HepG2 (cell line): ENCODE data around the gene GALNT18. TPM values are rescaled to one million over a fixed set of nuclear protein-coding genes. Genes with fewer than 3 reads are reported as not detected.

Experiments used
- ATAC-seq: fragments of 200-7000 bp; cut with Tn5 transposase; 3 replicates; pipeline ENCODE4 v1.9.1; 2020; ENCODE audit warnings: mild to moderate bottlenecking, moderate library complexity
- BruUV-seq: library from RNA; stranded (reverse); fragments of 400-500 nt; replicated peaks from 2 replicates; lab custom pipeline; 2021; lab: Mats Ljungman, UMichigan
- CTCF ChIA-PET: fragments of 300-600 bp; formaldehyde crosslinking; extraction: SDS; loops from one replicate; lab custom pipeline; 2021; ENCODE audit warnings: low total read pairs, inconsistent platforms, low intra/inter-chr PET ratio; lab: Yijun Ruan, JAX
- POLR2A ChIA-PET: fragments of 350-600 bp; sonication (Branson Sonifier 250); formaldehyde crosslinking; loops from one replicate; lab custom pipeline; 2020; ENCODE audit warnings: antibody characterized with exemption, inconsistent platforms; lab: Yijun Ruan, JAX
- DNase-seq: peaks from one replicate; pipeline ENCODE4 v3.0.0-alpha.2; 2015; ENCODE audit warnings: low spot score
- FAIRE-seq: peaks from 3 replicates; lab custom pipeline; 2011; peaks lifted over from hg19 to GRCh38; lab: Jason Lieb, UNC
- H2AFZ ChIP-seq: one replicate; pipeline ENCODE4 v1.6.1; 2011; ENCODE audit warnings: low read length, inconsistent platforms
- H3K27ac ChIP-seq: fragments of 300-600 bp; 3 replicates; pipeline ENCODE4 v1.8.0; 2011; ENCODE audit warnings: mixed run types, mild to moderate bottlenecking, mixed read lengths, low read length, inconsistent platforms; ENCODE audit not compliant: insufficient read depth; ENCODE audit errors: extremely low read length
- H3K27me3 ChIP-seq, 2 experiments: fragments of 200-600 bp in 1 of 2; 2 replicates in 1 of 2; 3 replicates in 1 of 2; pipeline versions ENCODE4 v1.6.0 to v1.8.0; 2011; ENCODE audit warnings: low read length in 2 of 2, mild to moderate bottlenecking in 2 of 2, moderate library complexity in 2 of 2, inconsistent platforms in 1 of 2; ENCODE audit not compliant: insufficient read depth in 2 of 2, control insufficient read depth in 1 of 2
- H3K36me3 ChIP-seq, 2 experiments: fragments of 200-600 bp in 1 of 2; replicated peaks in 1 of 2; 2 replicates in 1 of 2; 3 replicates in 1 of 2; pipeline versions ENCODE4 v1.5.1 to v1.8.0; 2011; ENCODE audit warnings: low read length in 2 of 2, inconsistent platforms in 1 of 2; ENCODE audit not compliant: insufficient read depth in 2 of 2, control insufficient read depth in 1 of 2
- H3K4me1 ChIP-seq: 2 replicates; pipeline ENCODE4 v1.5.1; 2012; ENCODE audit warnings: low read length, inconsistent platforms; ENCODE audit not compliant: insufficient read depth
- H3K4me2 ChIP-seq: 2 replicates; pipeline ENCODE4 v1.6.0; 2011; ENCODE audit warnings: low read depth, low read length, inconsistent platforms
- H3K4me3 ChIP-seq, 3 experiments: fragments of 200-600 bp in 1 of 3; sonication (generic), shearing (Covaris generic) in 1 of 3; replicated peaks in 1 of 3; 2 replicates each; pipeline ENCODE4 v1.5.1; 2011 to 2016; ENCODE audit warnings: low read length in 3 of 3, inconsistent platforms in 2 of 3, low read depth in 2 of 3, mild to moderate bottlenecking in 2 of 3, control low read depth in 1 of 3, mixed read lengths in 1 of 3; ENCODE audit not compliant: insufficient read depth in 1 of 3
- H3K79me2 ChIP-seq: one replicate; pipeline ENCODE4 v1.6.1; 2011; ENCODE audit warnings: low read length, inconsistent platforms; ENCODE audit not compliant: insufficient read depth
- H3K9ac ChIP-seq: 2 replicates; pipeline ENCODE4 v1.6.0; 2011; ENCODE audit warnings: mild to moderate bottlenecking, low read depth, low read length, inconsistent platforms; ENCODE audit not compliant: insufficient read depth
- H3K9me3 ChIP-seq: 2 replicates; pipeline ENCODE4 v1.5.1; 2012; ENCODE audit warnings: mild to moderate bottlenecking, low read length
- H4K20me1 ChIP-seq: 2 replicates; pipeline ENCODE4 v1.6.0; 2011; ENCODE audit warnings: inconsistent platforms, mild to moderate bottlenecking, low read length, moderate library complexity; ENCODE audit not compliant: insufficient read depth
- CEBPB ChIP-seq: IDR thresholded peaks from 2 replicates; pipeline ENCODE4 v1.6.1; 2011; ENCODE audit warnings: low read depth, low read length, improper control_type of control experiment, borderline replicate concordance
- GATA4 ChIP-seq: sonication (generic); IDR thresholded peaks from 2 replicates; pipeline ENCODE4 v1.6.1; 2016; ENCODE audit warnings: antibody characterized with exemption, low read depth, borderline replicate concordance
- MAX ChIP-seq: IDR thresholded peaks from 2 replicates; pipeline ENCODE4 v1.6.1; 2012; ENCODE audit warnings: inconsistent platforms
- NFYB ChIP-seq: sonication (generic); formaldehyde crosslinking; IDR thresholded peaks from 2 replicates; pipeline ENCODE4 v1.4.0; 2020; ENCODE audit warnings: missing genetic modification reagents
- PCBP2 ChIP-seq: fragments of 200-400 bp; formaldehyde crosslinking; optimal IDR thresholded peaks from 2 replicates; pipeline ENCODE3; 2018; ENCODE audit warnings: low read length, low read depth; ENCODE audit not compliant: poor library complexity, severe bottlenecking
- POLR2A ChIP-seq, 2 experiments: IDR thresholded peaks; 2 replicates each; pipeline ENCODE4 v1.6.1; 2011; ENCODE audit warnings: low read depth in 2 of 2, low read length in 2 of 2, mild to moderate bottlenecking in 1 of 2, moderate library complexity in 1 of 2; ENCODE audit not compliant: insufficient read depth in 1 of 2
- SP1 ChIP-seq, 2 experiments: fragments of 450-650 bp in 1 of 2; sonication (generic) in 1 of 2; formaldehyde crosslinking in 1 of 2; IDR thresholded peaks; 2 replicates each; pipeline versions ENCODE4 v1.4.0 to v1.6.1; 2016 to 2020; ENCODE audit warnings: missing genetic modification reagents in 1 of 2
- TRAFD1 ChIP-seq: sonication (generic); formaldehyde crosslinking; IDR thresholded peaks from 2 replicates; pipeline ENCODE4 v1.5.1; 2020; ENCODE audit warnings: missing genetic modification reagents, mild to moderate bottlenecking, borderline replicate concordance
- U2AF2 ChIP-seq: fragments of 200-400 bp; formaldehyde crosslinking; IDR thresholded peaks from 2 replicates; pipeline ENCODE4 v1.6.1; 2017; ENCODE audit warnings: low read depth, mild to moderate bottlenecking, low read length
- ZMYM4 ChIP-seq: sonication (generic); formaldehyde crosslinking; IDR thresholded peaks from 2 replicates; pipeline ENCODE4 v1.8.1; 2023; ENCODE audit warnings: mild to moderate bottlenecking, missing genetic modification reagents
- ZNF30 ChIP-seq: sonication (generic); formaldehyde crosslinking; IDR thresholded peaks from 2 replicates; pipeline ENCODE4 v1.5.0; 2020; ENCODE audit warnings: mild to moderate bottlenecking, missing genetic modification reagents
- WGBS: methylation state at CpG from one replicate; pipeline ENCODE4 v1.1.6; 2017; ENCODE audit warnings: low lambda C conversion rate; 5-methylcytosine and 5-hydroxymethylcytosine counted together
- in situ Hi-C: cut with HindIII; loops from 2 replicates; pipeline ENCODE4 v1.10.0; 2017; ENCODE audit warnings: low pct_unique_long_range_greater_than_20kb; ENCODE audit not compliant: extremely low pct_ligation_motif_present
- intact Hi-C: fragments of 100-400 bp; cut with micrococcal nuclease; formaldehyde crosslinking; loops from one replicate; pipeline ENCODE4 v1.10.0; 2022; ENCODE audit not compliant: unreplicated experiment
- polyA plus RNA-seq, 8 experiments: library from polyadenylated mRNA; depleted of rRNA in 3 of 8; stranded (reverse) in 7 of 8; unstranded in 1 of 8; fragments of >200 nt; fragmentation: Illumina TruSeq in 4 of 8; extraction: Trizol in 4 of 8; gene quantifications; 2 replicates each; pipeline versions ENCODE4 v1.2.1 to v1.2.3, GENCODE V29; 2011 to 2016; ENCODE audit warnings: low read depth in 4 of 8, missing spikeins in 1 of 8, mixed read lengths in 1 of 8; ENCODE audit not compliant: insufficient read depth in 1 of 8
- total RNA-seq, 5 experiments: library from RNA; depleted of rRNA; stranded (reverse); fragments of >200 nt; fragmentation: Illumina TruSeq; extraction: Trizol; gene quantifications; 2 replicates each; pipeline ENCODE4 v1.2.3, GENCODE V29; 2016; ENCODE audit warnings: low read depth in 1 of 5

Gene GALNT18
- total and polyA plus RNA-seq, 2 of the 13 experiments (the other 11 are each of a cell fraction or from before 2014, with no cell fraction given): 0.11 TPM; not detected in 1

- peaks cover 3 to 12% of the 10 kb centered on the region in 2 experiments; a peak in 3 of 5 replicates for H3K27me3 ChIP-seq
These were observed 44.5 kb downstream of the GALNT18 start for GRCh38 chr11:11577251-11577855.

More at GRCh38 chr11:11577251-11577855, 44.5 kb downstream of the GALNT18 start:
- POLR2A ChIA-PET: no interaction called here
- no peaks in the 10 kb centered on the region for H3K36me3 ChIP-seq
- no peaks in the 10 kb centered on the region for H3K4me1 ChIP-seq
- CTCF ChIA-PET: no interaction called here
- in situ Hi-C loops (no loop called here), intact Hi-C loops (no loop called here)
- no peak for ATAC-seq
- no peak for DNase-seq
- no peak for TF ChIP-seq NFYB (CRISPR knock-in tag)
- TF ChIP-seq U2AF2: no peak
- no peak for TF ChIP-seq PCBP2
- TF ChIP-seq MAX: no peak
- no peak for TF ChIP-seq TRAFD1 (CRISPR knock-in tag)
- TF ChIP-seq POLR2A (IDR thresholded peaks at IDR 0.05; ENCODE audit: insufficient read depth in 1 of 2, low read depth in 2 of 2, low read length in 2 of 2): no peak
- TF ChIP-seq SP1 (IDR thresholded peaks at IDR 0.05): no peak
- TF ChIP-seq SP1 (CRISPR knock-in tag; IDR thresholded peaks at IDR 0.05): no peak
- no peak for TF ChIP-seq CEBPB
- no peak for TF ChIP-seq ZNF30 (CRISPR knock-in tag)
- no peak for TF ChIP-seq ZMYM4 (CRISPR knock-in tag)
- no peak for TF ChIP-seq GATA4
- H3K4me2 ChIP-seq: no peak overlapping the region
- no peaks in the 10 kb centered on the region for H3K79me2 ChIP-seq
- no peak overlapping the region for H3K9ac ChIP-seq
- 3% methylated on average over 7 of the region's 8 CpGs for WGBS
- BruUV-seq: no TSS peak
- no peak overlapping the region for H3K27ac ChIP-seq
- no peak overlapping the region for H2AFZ ChIP-seq
- no peak for FAIRE-seq
- H3K4me3 ChIP-seq: no peak overlapping the region
- H3K9me3 ChIP-seq: no peaks in the 10 kb centered on the region
- no peaks in the 10 kb centered on the region for H4K20me1 ChIP-seq
